Liver (tissue), 3 donors: Measurements from ENCODE around the gene RFX8.

Experiments
- CTCF ChIP-seq: fragments of 150-350 bp; IDR thresholded peaks from 2 replicates; pipeline ENCODE4 v1.5.1; 2017; ENCODE audit warnings: improper control_type of control experiment, low read depth, low read length; ENCODE audit not compliant: missing input control
- SP1 ChIP-seq: IDR thresholded peaks from 2 replicates; pipeline ENCODE4 v1.6.1; 2018; ENCODE audit warnings: antibody characterized with exemption, mild to moderate bottlenecking
- donor health status: healthy.
- donor health status: healthy.

- TF ChIP-seq CTCF (no peak), SP1 (no peak)
Observed at GRCh38 chr2:101355401-101356054, 119.4 kb downstream of the RFX8 start.
